Adrenal gland (tissue), 12 donors: ENCODE results near the gene MALT1. TPM values are rescaled to one million over a fixed set of nuclear protein-coding genes. Genes with fewer than 3 reads are reported as not detected.

Experiments used
- DNase-seq, 7 donors: peaks; one replicate each; pipeline ENCODE4 v3.0.0-alpha.2; 2019 to 2020
- H3K27ac ChIP-seq, 5 donors: fragments of 200-600 bp; sonication (generic) in 4 of 5; 1 replicate in 3 of 5; 2 replicates in 2 of 5; pipeline versions ENCODE4 v1.5.1 to v1.8.0; 2016 to 2020; ENCODE audit warnings: mild to moderate bottlenecking in 1 of 5
- H3K27me3 ChIP-seq: fragments of 200-600 bp; 2 replicates; pipeline ENCODE4 v1.8.0; 2021
- H3K36me3 ChIP-seq, 2 donors: fragments of 200-600 bp; replicated peaks in 1 of 2; 1 replicate in 1 of 2; 2 replicates in 1 of 2; pipeline versions ENCODE4 v1.5.1 to v1.8.0; 2018 to 2022
- H3K4me1 ChIP-seq, 2 donors: fragments of 200-600 bp; replicated peaks in 1 of 2; 1 replicate in 1 of 2; 2 replicates in 1 of 2; pipeline versions ENCODE4 v1.5.1 to v1.8.0; 2018 to 2021
- H3K4me3 ChIP-seq, 4 donors: fragments of 200-600 bp; sonication (generic) in 3 of 4; one replicate each; pipeline ENCODE4 v1.5.1; 2016 to 2018
- H3K9me3 ChIP-seq, 3 donors: fragments of 200-600 bp; sonication (generic) in 1 of 3; replicated peaks in 1 of 3; 1 replicate in 2 of 3; 2 replicates in 1 of 3; pipeline versions ENCODE4 v1.5.1 to v1.8.0; 2016 to 2021
- CTCF ChIP-seq, 6 experiments: fragments of 450-650 bp in 4 of 6; fragments of 200-600 bp in 2 of 6; sonication (generic) in 1 of 6; IDR thresholded peaks; 1 replicate in 5 of 6; 2 replicates in 1 of 6; pipeline versions ENCODE4 v1.5.1 to v1.8.0; 2016 to 2021; ENCODE audit warnings: antibody characterized with exemption in 6 of 6, mild to moderate bottlenecking in 2 of 6, moderate library complexity in 1 of 6
- POLR2A ChIP-seq, 2 donors: fragments of 450-650 bp; IDR thresholded peaks; one replicate each; pipeline ENCODE4 v1.6.1; 2017; ENCODE audit warnings: antibody characterized with exemption in 2 of 2, mild to moderate bottlenecking in 2 of 2, moderate library complexity in 1 of 2
- WGBS, 4 donors: extraction: QIAGEN DNeasy Blood & Tissue Kit in 2 of 4; methylation state at CpG; one replicate each; pipeline versions ENCODE4 v1.1.5 to v1.1.7; 2013 to 2017; 5-methylcytosine and 5-hydroxymethylcytosine counted together
- intact Hi-C, 2 donors: fragments of 100-400 bp; cut with DNase I; formaldehyde crosslinking; loops; one replicate each; pipeline versions ENCODE4 v1.14.1 to v1.15.0; 2022 to 2023
- polyA plus RNA-seq, 3 donors: library from polyadenylated mRNA; stranded (reverse); fragments of 200-250 nt in 2 of 3; fragments of 350-450 nt in 1 of 3; fragmentation: Illumina TruSeq in 1 of 3; extraction: RNeasy Lipid Tissue Mini Kit (QIAGEN cat#74804) in 1 of 3; gene quantifications; one replicate each; pipeline ENCODE4 v1.2.3, GENCODE V29; 2013 to 2014
- total RNA-seq, 9 donors: library from RNA; depleted of rRNA in 4 of 9; stranded (reverse); fragments of >200 nt in 4 of 9; fragments of 120-200 nt in 1 of 9; fragmentation: NEBNext Ultra II Directional in 1 of 9; extraction: Animal tissue kit (Norgen Biotek cat#: 25700) in 1 of 9; gene quantifications; one replicate each; pipeline versions ENCODE4 v1.1.0 to v1.2.4, GENCODE V29; 2013 to 2023
- donor health status: healthy with polysubstance abuse.
- donor health status: Bipolar disorder and iron deficiency.
- donor health status: DM: yes; HTN: yes; CAD: no.
- donor health status: DM: no; HTN: no; CAD: no.
- donor health status: DM: no; HTN: no; CAD: no.
- donor health status: DM: yes; HTN: yes; CAD: no.

Gene MALT1
- total and polyA plus RNA-seq, 12 donors: 4.2 to 19.2 (median 9.4) TPM

DNA sequence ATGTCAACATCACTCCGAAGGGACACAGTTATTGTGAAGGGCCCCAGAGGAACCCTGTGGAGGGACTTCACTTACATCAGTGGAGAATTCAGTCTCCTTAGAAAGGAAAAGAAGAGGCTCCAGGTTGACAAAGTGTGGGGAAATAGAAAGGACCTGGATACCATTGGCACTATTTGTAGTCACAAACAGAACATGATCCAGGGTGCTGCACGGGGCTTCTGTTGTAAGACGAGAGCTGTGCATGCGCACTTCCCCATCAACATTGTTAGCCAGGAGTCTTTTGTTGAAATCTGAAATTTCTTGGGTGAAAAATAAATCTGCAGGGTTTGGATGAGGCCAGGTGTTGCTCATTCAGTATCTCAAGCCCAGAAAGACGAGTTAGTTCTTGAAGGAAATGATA, 40.0 kb upstream of the MALT1 start:
- intact Hi-C loops: no loop called here
- TF ChIP-seq CTCF (IDR thresholded peaks at IDR 0.05) (no peak), POLR2A (IDR thresholded peaks at IDR 0.05) (no peak)
- H3K4me3 ChIP-seq: no peak overlapping the region
- H3K9me3 ChIP-seq: no peaks in the 10 kb centered on the region
- H3K27me3 ChIP-seq: no peaks in the 10 kb centered on the region
- no peak overlapping the region for H3K27ac ChIP-seq
- 76 to 85% (median 79%) methylated on average over 5 of the region's 5 CpGs for WGBS, 4 donors
- no peaks in the 10 kb centered on the region for H3K4me1 ChIP-seq
- DNase-seq: no peak
- H3K36me3 ChIP-seq: no peaks in the 10 kb centered on the region

DNA sequence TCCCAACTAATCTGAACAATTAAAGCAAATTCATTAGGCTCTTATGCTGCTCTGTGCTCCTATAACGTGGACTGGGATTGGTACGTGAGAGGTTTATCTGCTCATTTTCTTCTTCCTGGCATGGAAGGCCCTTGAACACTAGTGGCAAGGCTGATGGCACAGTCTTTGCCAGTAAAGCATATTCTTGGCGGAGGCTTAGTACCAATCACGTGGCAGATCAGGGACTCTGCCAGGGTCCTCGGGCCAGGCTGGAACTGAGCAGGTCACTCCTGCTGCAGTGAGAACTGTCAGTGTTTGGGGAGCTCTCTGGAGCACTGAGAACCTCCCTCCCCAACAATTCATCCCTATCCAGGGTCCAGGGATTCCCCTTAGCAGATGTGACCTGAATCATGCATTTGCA, 38.7 kb upstream of the MALT1 start:
- WGBS, 4 donors: 65 to 73% (median 69%) methylated on average over 5 of the region's 5 CpGs
- no peaks in the 10 kb centered on the region for H3K27me3 ChIP-seq
- peak in 3 of 7 donors; percentile 12 to 17 (median 14) for DNase-seq
- intact Hi-C loops: no loop called here
- H3K4me3 ChIP-seq: no peak overlapping the region
- H3K27ac ChIP-seq: no peak overlapping the region
- TF ChIP-seq CTCF (IDR thresholded peaks at IDR 0.05) (no peak), POLR2A (IDR thresholded peaks at IDR 0.05) (no peak)
- no peaks in the 10 kb centered on the region for H3K4me1 ChIP-seq
- H3K36me3 ChIP-seq: no peaks in the 10 kb centered on the region
- no peaks in the 10 kb centered on the region for H3K9me3 ChIP-seq

GRCh38 chr18:58633874-58634273, 37.4 kb upstream of the MALT1 start:
- intact Hi-C loops: no loop called here
- no peak overlapping the region for H3K4me3 ChIP-seq

DNA sequence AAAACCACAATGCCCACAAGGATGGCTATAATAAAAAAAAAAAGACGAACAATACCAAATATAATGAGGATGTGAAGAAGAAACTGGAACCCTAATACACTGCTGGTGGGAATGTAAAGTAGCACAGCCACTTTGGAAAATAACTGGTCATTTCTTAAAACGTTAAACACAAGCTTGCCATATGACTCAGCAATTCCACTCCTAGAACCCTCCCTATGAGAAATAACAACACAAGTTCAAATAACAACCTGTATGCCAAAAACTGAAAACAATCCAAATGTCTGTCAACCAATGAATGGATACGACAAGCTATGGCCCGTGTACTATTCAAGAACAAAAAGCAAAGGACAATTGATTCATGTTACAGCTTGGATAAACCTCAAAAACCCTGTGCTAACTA, 35.4 kb upstream of the MALT1 start:
- Histone ChIP-seq H3K4me1 (no peaks in the 10 kb centered on the region), H3K27ac (no peak overlapping the region), H3K4me3 (no peak overlapping the region), H3K9me3 (no peaks in the 10 kb centered on the region), H3K27me3 (no peaks in the 10 kb centered on the region), H3K36me3 (no peaks in the 10 kb centered on the region)
- 30 to 46% (median 32%) methylated on average over 4 of the region's 4 CpGs for WGBS, 4 donors
- intact Hi-C loops: no loop called here
- TF ChIP-seq POLR2A (IDR thresholded peaks at IDR 0.05) (no peak), CTCF (IDR thresholded peaks at IDR 0.05) (no peak)
- DNase-seq: no peak

More at GRCh38 chr18:58633874-58634273, 37.4 kb upstream of the MALT1 start:
- Histone ChIP-seq H3K36me3 (no peaks in the 10 kb centered on the region), H3K27me3 (no peaks in the 10 kb centered on the region), H3K9me3 (no peaks in the 10 kb centered on the region), H3K4me1 (no peaks in the 10 kb centered on the region), H3K27ac (no peak overlapping the region)
- TF ChIP-seq CTCF (IDR thresholded peaks at IDR 0.05): no peak
- no peak for TF ChIP-seq POLR2A (IDR thresholded peaks at IDR 0.05)
- no peak for DNase-seq
